ENCODE data around the gene ANKRD9.

Gene ANKRD9

GRCh38 chr14:102461490-102462338 is 47.9 kb downstream of the ANKRD9 start:
- DNase-seq (ENCODE audit: insufficient read length, low spot score), result no peak
- no peak for TF ChIP-seq CTCF (IDR thresholded peaks at IDR 0.05; ENCODE audit: insufficient read depth, missing control alignments)
- FAIRE-seq, result no peak

- DNase-seq (ENCODE audit: insufficient read length, low spot score) (no peak), FAIRE-seq (no peak)
- TF ChIP-seq CTCF (IDR thresholded peaks at IDR 0.05; ENCODE audit: insufficient read depth, missing control alignments), result no peak
Measured at GRCh38 chr14:102457509-102457908, 52.1 kb downstream of the ANKRD9 start.

GRCh38 chr14:102454711-102455110 is 54.9 kb downstream of the ANKRD9 start:
- FAIRE-seq, result no peak
- no peak for DNase-seq (ENCODE audit: insufficient read length, low spot score)
- no peak for TF ChIP-seq CTCF (IDR thresholded peaks at IDR 0.05; ENCODE audit: insufficient read depth, missing control alignments)

GRCh38 chr14:102452302-102452701 is 57.3 kb downstream of the ANKRD9 start:
- FAIRE-seq (no peak), DNase-seq (ENCODE audit: insufficient read length, low spot score) (no peak)
- no peak for TF ChIP-seq CTCF (IDR thresholded peaks at IDR 0.05; ENCODE audit: insufficient read depth, missing control alignments)

Data from D721Med (cell line).